GM18508 (cell line): Measurements from ENCODE around the gene CRHBP.
"Not testable (repeated sequence)": the region's sequence is repeated elsewhere in the genome, so short reads cannot be mapped to it uniquely, and the experiment has no call there.

ENCODE experiments used
- ATAC-seq: cut with Tn5 transposase; IDR thresholded peaks from one replicate; pipeline ENCODE4 v1.9.1; 2021; ENCODE audit warnings: moderate number of reproducible peaks; ENCODE audit not compliant: insufficient read depth, unreplicated experiment

The CRHBP gene

GRCh38 chr5:76956033-76956432 is 3.2 kb downstream of the CRHBP start:
- ATAC-seq = no peak

DNA sequence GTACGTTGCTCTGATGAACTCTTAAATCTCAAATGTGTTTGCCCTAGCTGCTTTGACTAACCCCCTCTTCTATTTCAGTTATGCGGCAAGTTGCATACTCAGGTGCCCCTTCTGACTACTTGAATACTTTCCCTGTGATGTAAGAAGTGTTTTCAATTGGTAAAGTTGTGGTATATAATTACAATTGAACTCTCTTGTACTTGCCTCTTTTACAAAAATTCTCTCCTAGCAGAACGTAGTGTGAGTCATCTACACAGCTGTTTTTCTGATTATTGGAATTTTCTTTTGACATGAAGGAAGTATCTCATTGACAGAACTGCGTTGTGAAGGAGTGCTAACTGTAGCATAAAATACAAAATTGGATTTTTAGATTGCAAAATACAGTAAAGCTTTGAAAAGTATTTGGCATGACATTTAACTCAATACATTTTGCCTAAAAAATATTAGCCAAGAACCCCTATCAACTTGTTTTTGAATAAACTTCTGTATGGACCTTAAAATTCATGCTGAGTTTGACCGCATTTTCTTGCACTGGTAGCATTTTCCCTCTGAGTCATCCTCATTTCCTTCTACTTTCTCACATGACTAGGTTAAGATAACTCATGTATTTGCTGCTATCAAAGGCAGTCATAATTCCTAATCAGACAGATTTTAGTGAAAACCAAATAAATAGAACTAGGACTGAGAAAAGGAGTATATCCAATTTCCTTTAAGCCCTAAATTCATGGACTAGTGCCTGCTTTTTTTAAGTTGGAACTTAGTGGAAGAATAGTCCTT is 6.3 kb downstream of the CRHBP start:
- no peak for ATAC-seq

GRCh38 chr5:76960004-76960625 is 7.3 kb downstream of the CRHBP start:
- no peak for ATAC-seq

DNA sequence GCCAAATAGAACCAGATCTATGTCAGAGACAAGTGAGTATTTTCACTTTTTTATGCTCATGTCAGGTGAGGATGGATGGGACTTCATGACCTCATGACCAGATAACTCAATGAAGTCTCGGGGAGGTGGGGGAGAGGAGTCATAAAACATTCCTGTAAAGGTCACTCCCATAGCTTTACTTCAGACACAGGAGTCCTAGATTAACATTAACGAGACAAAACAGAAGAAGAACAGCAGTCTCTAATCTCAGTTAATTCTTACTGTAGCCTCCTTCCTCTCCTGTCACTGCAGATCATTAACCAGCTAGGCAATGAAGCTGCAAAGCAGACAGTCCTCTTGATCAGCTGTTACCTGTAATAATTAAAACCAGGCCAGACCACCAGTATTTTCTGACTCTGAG is 11.2 kb downstream of the CRHBP start:
- no peak for ATAC-seq

DNA sequence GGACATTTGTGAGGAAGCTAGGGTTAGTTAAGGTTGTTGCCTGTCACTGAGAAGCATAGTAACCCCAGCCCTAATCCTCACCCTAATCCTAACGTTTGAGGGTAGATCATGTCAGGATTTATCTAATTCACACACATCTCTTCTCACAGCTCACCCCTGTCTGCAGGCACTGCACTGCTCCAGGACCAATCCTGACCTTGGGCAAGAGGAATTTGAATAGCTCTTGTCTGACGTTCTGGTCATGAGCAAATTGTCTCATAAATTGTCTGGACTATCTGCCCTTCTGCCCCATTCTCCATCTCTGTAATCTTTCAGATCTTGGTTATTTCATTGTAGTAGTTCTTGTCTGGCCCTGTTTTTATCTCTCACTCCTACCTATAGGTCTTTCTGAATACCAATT is 18.7 kb downstream of the CRHBP start:
- no peak for ATAC-seq

DNA sequence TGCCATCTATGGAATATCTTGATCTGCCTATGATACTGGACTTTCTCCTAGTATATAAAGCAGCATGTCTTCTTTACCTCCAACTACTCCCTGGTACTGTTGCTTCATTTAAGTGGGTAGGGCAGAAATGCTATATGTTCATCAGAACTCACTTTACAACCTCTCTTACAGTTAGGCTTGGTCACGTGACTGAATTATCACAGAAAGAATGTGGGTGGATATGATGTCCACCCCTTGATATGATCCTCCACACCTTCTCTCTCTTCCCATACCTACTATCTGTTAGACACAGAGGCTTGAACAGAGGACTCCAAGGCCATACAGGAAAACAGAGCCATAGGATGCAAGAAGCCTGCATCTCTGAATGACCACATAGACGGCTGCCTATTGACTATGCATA is 19.8 kb downstream of the CRHBP start:
- ATAC-seq = no peak

DNA sequence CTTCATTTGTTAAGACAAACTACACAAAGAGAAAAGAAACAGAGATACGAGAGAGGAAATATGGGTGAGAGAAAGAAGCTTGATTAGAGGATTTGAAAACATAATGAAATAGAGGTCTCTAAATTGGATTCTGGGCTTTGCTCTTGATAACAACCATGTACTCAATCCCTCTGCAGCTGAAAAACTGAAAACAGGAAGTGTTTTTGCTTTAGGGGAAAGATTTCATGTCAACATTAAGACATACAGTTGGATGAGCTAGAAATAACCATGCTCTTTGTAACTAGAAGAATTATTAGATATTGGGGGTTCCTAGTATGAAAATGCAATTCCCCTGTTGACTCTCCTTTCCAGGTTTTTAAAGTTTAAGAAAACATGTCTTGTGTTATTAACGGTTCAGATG is 21.9 kb downstream of the CRHBP start:
- ATAC-seq = no peak

DNA sequence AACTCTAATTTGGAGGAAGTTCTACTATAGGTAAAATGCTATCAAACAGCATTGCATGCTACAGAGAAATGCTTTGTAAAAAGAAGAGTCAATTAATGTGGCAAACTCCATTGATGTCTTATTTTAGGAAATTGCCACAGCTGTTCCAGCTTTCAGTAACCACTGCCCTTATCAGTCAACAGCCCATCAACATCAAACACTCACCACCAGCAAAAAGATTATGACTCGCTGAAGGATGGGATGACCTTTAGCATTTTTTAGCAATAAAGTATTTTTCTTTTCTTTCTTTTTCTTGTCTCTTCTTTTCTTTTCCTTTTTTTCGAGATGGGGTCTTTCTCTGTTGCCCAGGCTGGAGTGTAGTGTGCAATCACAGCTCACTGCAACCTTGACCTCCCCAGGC is 26.0 kb downstream of the CRHBP start:
- no peak for ATAC-seq

DNA sequence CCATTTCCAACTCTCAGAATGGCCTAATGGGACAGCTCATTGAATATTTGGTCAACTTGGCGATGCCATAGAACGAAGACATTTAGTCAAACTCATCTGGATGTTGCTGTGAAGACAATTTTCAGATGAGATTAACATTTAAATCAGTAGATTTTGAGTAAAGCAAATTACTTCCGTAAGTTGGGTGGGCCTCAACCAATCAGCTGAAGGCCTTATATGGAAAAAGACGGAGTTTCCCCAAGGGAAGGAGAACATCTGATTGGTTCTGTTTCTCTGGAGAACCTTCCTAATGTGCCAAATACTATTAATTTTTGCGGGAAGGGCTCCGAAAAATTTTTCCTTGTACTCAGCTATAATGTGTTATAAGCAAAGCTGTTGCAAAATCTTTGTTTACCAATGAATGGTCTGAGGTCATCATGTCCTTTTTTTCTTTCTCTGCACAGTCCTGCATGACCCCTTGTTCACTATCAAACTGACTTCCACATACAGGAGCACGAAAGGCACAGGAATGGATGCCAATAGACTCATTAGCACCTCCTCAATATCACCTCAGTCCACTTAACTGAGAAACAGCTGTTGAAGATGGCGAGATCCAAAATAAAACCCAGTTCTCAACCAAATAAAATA is 27.8 kb downstream of the CRHBP start:
- no peak for ATAC-seq

- no peak for ATAC-seq
These were observed 29.6 kb downstream of the CRHBP start for GRCh38 chr5:76982450-76982849.

DNA sequence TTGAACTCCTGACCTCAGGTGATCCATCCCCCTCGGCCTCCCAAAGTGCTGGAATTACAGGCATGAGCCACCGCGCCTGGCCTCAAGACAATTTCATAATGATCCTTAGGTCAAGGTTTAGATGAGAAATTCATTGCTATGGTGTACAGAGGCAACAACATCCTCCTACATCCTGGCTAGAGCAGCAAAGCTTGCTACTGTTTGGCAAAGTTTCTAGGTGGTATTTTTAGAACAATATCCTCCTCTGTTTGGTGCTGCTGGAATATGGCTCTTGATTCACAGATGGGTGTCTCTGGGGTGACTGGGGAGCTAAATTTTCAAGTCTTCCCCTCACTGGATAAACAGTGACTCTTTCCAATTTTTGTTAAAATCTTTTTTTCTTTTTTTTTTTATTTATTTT is 30.6 kb downstream of the CRHBP start:
- no peak for ATAC-seq

GRCh38 chr5:76986825-76987526 is 34.1 kb downstream of the CRHBP start:
- no peak for ATAC-seq

- no peak for ATAC-seq
These were observed 38.1 kb downstream of the CRHBP start for GRCh38 chr5:76990899-76991459.

- not testable (repeated sequence) for ATAC-seq
These were observed 40.6 kb downstream of the CRHBP start for GRCh38 chr5:76993436-76993835.

DNA sequence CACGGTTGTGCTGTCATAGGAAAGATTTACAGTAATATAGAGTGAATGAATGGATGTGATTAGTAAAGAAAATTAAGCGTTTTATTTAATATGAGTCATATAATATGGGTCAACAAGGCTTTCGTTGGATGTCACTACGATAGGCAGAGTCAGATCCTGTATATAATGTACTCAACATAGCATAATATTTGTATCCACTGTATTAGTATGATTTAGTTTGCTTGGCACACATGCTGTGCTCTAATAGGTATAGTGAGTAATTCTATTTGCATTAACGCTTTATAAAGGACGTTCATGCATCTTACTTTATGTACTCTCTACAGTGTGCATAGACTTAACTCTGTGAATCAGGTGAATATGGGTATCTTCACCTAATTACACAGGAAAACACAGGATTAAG is 41.5 kb downstream of the CRHBP start:
- ATAC-seq = no peak

DNA sequence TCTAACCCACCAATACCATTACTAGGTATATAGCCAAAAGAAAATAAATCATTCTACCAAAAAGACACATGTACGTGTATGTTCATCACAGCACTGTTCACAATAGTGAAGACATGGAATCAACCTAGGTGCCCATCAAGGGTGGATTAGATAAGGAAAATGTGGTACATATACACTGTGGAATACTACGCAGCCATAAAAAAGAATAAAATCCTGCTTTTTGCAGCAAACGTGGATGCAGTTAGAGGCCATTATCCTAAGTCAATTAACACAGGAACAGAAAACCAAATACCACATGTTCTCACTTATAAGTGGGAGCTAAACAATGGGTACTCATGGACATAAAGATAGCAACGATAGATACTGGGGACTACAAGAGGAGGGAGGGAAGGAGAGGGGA is 45.4 kb downstream of the CRHBP start:
- ATAC-seq = not testable (repeated sequence)

- no peak for ATAC-seq
These were observed 46.6 kb downstream of the CRHBP start for GRCh38 chr5:76999451-76999850.

- no peak for ATAC-seq
These were observed 50.4 kb downstream of the CRHBP start for GRCh38 chr5:77003246-77003645.

DNA sequence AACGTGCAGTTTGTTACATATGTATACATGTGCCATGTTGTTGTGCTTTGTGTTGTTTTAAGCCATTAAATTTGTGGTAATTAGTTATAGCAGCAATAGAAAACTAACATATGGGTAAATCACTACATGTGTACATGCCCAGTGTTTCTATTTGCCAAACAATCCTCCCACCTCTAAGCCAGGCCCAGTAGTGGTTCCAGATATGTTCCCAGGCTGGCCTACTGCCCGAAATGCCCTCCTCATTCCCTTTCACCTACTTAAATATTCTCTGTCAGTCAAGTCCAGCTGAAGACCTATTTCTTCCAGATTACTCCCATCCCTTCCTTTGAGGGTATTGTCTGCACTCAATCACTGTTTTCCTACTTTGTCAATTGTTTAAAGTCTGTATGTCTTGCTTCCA is 53.3 kb downstream of the CRHBP start:
- ATAC-seq = no peak

DNA sequence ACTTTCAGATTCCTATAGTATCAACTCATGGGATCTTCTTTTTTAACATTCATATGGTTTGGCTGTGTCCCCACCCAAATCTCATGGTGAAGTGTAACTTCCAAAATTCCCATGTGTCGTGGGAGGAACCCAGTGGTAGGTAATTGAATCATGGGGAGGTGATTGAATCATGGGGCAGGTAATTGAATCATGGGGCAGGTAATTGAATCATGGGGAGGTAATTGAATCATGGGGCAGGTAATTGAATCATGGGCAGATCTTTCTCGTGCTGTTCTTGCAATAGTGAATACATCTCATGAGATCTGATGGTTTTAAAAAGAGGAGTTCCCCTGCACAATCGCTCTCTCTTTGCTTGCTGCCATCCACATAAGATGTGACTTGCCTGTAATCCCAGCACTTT is 55.6 kb downstream of the CRHBP start:
- no peak for ATAC-seq

GRCh38 chr5:77010243-77010642 is 57.4 kb downstream of the CRHBP start:
- ATAC-seq = no peak
